ENCODE measurements around the gene BRWD1. TPM values are rescaled to one million over a fixed set of nuclear protein-coding genes. Genes with fewer than 3 reads are reported as not detected.
A peak's percentile ranks its signal among the peaks of the same experiment; 100 is the strongest.

Gene BRWD1
- 38.9 TPM for total RNA-seq
- long read RNA-seq, full-length matches to known transcripts, result 38 of 71 reads
- long read RNA-seq, partial matches to known transcripts, result 20 of 71 reads
- long read RNA-seq, other reads (novel, unspliced or antisense), result 13 of 71 reads

DNA sequence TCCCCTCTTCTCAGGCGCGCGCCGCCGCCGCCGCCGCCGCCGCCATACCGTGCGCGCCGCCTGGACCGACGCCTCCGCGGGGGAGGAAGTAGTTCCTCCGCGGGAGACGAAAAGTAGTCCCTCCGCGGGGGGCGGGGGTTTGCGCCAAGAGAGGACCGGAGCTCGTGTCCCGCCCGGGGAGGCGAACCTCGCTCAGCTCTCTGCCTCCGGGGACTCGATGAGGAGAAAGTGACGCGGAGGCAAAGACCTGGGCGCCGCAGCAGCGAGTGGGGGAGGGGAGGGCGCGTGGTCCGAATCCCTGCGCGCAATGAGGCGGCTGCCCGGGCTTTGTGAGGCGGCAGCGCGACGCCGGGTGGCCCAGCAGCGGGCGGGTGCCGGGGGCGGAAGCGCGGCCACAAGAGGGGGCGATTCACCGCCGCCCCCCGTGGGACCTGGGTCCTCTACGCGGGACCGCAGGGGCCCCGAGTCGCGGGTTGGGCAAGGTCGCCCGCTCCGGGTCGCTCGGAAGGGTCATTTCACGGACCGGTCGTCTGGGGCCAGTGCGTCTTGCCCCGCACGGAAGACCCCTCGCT lies at the start of gene BRWD1:
Gene BRWD1 (minus strand): TSS at position 62 of the 572 bp plus-strand sequence. CDS start 141 bp downstream, outside the sequence.
- intact Hi-C loops (cut with DNase I), result loop anchor here (1.0 to 2.0 kb wide), 4 partner anchors 35 to 131 kb away; partner anchors contain the start of genes HMGN1 and LCA5L
- DNase-seq (ENCODE audit: low spot score), result peak; percentile 89

- intact Hi-C loops (cut with DNase I), result no loop called here
- DNase-seq (ENCODE audit: low spot score), result no peak
These were observed 49.3 kb upstream of the BRWD1 start for GRCh38 chr21:39362733-39363132.

- intact Hi-C loops (cut with DNase I), result no loop called here
- no peak for DNase-seq (ENCODE audit: low spot score)
These were observed 46.0 kb upstream of the BRWD1 start for GRCh38 chr21:39359382-39359781.

DNA sequence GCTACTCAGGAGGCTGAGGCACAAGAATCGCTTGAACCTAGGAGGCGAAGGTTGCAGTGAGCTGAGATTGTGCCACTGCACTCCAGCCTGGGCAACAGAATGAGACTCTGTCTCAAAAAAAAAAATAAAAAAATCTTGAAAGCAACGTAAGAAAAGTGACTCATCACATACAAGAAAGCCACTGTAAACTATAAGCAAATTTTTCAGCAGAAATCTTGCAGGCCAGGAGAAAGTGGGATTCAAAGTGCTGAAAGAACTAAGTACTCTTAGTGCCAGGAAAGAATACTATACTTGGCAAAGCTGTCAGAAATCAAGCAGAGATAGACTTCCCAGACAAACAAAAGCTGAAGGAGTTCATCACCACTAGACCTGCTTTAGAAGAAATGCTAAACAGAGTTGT lies 39.9 kb upstream of the BRWD1 start:
- no peak for DNase-seq (ENCODE audit: low spot score)
- intact Hi-C loops (cut with DNase I), result no loop called here

DNA sequence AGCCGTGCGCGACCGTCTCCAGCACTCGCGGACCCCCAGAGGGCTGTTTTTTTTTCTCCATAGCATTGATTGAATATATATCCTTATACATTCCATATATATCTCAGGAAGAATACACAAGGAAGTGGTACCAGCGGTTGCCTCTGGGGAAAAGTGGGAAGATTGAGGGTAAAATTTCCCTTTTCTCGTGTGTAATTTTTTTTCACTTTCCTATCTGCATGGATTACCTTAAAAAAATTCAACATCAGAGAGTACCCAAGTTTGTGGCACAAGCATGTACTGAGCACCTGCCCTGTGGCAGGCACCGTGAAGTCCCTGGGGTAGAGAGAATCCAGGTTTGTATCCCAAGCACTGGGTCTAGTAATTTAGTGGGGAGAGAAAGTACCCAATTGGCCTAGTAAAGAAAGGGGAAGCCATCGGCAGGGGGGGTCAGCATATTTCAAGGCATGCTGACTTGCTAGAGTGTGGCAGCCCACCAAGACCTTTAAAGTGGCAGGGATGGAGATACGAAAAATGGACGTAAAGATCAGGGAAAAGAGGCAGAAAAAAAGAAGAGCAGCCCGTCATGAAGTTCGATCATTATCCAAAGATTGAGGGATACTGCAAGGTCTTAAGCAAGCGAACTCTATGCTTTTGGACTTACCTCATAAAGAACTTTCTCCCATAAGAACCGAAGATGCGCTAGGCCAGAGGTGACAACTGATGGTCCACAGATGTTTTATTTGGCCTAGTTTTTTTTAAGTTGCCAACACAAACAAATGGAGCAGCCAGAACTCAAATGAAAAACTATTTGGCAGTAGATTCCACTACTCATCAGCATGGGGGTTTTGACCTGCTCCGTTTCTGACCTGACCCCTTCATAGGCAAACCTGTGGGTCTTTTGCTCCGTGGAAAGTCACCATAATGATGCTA lies 36.9 kb upstream of the BRWD1 start:
- intact Hi-C loops (cut with DNase I), result no loop called here

GRCh38 chr21:39349211-39350093 lies 36.0 kb upstream of the BRWD1 start:
- intact Hi-C loops (cut with DNase I), result loop anchor here (1.0 to 2.0 kb wide), 2 partner anchors 31 to 35 kb away; a partner anchor contains a TSS
- DNase-seq (ENCODE audit: low spot score), result peak; percentile 98

More for the DNA sequence above, 36.9 kb upstream of the BRWD1 start:
- DNase-seq (ENCODE audit: low spot score), result no peak

DNA sequence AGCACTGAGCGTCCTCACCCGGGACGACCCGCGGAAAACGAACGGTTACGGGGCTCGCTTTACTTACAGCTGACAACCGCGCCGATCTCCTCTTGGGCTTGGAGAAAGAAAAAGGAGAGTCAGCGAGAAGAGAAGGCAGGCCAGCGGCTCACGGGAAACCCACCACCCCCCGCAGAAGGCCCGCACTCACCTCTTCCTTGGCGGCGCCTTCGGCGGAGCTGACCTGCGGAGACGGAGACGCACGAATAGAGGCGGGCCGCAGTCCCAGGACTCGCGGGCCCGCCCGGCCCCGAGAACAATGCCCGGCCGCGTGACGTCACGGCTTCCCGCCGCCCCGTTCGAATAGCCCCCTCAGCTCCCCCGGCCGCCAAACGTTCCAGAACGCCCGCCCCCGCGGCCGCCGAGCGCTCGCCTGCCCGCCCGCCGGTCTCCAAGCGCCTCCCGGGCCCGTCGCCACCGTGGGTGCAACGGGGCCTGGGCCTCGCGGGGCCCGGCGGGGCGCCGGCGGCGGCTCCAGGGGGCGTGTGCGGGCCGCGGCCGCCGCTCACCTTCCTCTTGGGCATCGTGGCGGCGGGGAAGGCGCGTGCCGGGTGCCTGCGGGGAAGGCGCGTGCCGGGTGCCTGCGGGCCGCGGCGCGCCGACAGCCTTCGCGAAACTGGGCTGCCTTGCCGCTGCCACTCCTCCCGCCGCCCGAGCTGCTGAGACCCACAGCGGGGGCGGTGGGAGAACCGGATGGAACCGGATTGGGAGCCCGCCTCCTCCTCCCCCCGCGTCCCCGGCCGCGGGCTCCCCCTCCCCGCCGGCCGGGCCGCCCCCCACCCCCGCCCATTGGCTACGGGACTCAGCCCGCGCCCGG lies 35.2 kb upstream of the BRWD1 start, which contains the start of gene HMGN1:
Gene HMGN1 (minus strand): TSS at position 734 of the 856 bp plus-strand sequence. CDS start 171 bp downstream, at position 563.
- intact Hi-C loops (cut with DNase I), result loop anchor here (1.0 to 2.0 kb wide), 2 partner anchors 32 to 34 kb away; a partner anchor contains a TSS
- peak; percentile 92 for DNase-seq (ENCODE audit: low spot score)

DNA sequence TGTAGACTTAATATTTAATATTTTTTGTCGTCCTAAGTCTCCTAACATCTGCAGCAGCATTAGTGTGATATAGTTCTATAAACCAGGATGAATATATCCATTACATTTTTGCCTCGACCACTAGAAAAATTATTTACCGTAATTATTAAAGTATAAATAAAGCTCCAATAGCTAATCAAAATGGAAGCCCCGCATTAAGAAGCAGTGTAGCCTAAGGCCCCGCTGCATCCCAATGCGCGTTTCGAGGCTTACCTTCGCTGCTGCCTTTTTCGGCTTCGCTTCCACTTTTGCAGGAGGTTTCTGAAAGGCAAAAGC lies 34.6 kb upstream of the BRWD1 start:
- intact Hi-C loops (cut with DNase I), result loop anchor here (2.0 kb wide), 1 partner anchor 33 kb away; no protein-coding TSS in a partner anchor
- no peak for DNase-seq (ENCODE audit: low spot score)

DNA sequence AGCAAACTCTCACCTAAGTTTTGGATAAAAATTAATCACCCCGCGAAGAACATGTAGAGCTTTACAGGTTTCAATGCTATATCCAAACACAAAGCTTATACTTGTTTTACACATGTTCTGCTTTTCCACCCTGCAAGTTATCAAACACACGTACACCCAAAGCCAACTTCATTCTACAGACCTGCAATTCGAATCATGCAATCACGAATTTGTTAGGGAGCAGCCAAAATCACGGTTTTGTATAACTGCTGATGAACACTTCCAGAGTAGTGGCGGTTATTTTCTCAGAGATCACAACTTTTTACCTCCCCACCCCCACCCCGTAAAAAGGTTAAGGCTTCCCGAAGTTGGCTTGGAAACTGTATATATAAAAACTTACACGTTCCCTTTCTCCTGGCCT lies 34.1 kb upstream of the BRWD1 start:
- no peak for DNase-seq (ENCODE audit: low spot score)
- intact Hi-C loops (cut with DNase I), result no loop called here

DNA sequence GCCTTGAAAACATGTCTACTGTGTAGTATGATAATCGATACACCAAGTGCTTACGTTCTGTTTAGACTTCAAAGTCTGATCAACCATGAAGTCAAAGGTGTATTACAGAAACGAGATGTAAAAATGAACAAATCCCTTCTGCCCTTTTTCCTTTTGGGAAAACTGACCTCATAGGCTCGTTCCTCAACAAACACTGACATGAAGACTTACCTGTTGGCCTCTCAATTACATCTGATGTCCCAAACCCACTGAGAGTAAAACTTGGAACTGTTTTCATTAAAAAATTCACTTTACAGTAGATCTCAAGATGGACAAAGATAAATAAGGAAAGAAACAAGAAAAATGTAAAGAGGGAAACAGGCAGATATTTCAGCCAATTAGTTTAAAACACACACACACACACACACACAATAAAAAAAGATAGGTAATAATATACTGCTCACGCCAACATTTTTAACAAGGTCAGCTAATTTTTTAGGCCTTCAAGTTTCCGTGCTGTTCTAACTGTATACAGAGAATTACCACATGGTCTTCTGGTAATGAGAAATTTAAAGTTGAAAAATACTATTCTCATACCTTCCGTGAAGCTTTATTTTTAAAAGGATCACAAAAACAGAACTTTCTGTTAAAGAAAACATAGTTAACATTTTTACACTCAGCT lies 33.4 kb upstream of the BRWD1 start:
- DNase-seq (ENCODE audit: low spot score), result no peak
- intact Hi-C loops (cut with DNase I), result no loop called here

GRCh38 chr21:39346206-39346605 lies 32.8 kb upstream of the BRWD1 start:
- intact Hi-C loops (cut with DNase I), result no loop called here
- no peak for DNase-seq (ENCODE audit: low spot score)

DNA sequence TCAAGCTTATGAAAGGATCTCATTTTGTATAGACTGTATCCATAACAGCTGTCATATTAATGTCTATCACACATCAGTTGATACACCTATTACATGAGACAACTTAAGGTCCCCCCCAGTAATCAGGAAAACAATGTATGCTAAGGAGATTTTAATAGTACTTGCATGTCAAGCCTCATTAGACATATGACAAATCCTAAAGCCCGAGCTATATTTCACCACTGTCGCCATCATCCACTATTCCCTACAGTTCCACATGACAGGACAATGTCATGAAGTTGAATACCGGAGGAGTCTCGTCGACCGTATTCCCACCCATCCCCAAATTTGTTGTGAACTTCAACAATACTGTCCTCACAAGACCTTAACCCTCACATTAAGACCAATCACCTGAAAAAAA lies 32.0 kb upstream of the BRWD1 start:
- intact Hi-C loops (cut with DNase I), result no loop called here
- no peak for DNase-seq (ENCODE audit: low spot score)

DNA sequence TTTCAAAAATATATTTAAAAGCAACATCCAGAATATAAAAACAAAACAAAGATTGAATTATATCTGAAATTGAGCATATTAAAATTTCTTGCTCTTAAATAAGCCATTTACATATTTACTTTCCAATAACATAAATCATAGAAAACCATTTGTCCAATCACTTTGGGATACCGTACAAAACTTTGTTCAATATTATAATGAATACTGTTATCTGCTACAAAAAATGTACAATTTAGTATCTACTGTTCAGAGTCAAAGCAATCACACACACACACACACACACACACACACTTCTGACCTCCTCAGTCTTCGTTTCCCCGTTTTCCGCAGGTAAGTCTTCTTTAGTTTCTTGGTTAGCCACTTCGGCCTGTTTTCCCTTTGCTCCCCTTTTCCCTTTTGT lies 31.4 kb upstream of the BRWD1 start:
- no peak for DNase-seq (ENCODE audit: low spot score)
- intact Hi-C loops (cut with DNase I), result no loop called here

DNA sequence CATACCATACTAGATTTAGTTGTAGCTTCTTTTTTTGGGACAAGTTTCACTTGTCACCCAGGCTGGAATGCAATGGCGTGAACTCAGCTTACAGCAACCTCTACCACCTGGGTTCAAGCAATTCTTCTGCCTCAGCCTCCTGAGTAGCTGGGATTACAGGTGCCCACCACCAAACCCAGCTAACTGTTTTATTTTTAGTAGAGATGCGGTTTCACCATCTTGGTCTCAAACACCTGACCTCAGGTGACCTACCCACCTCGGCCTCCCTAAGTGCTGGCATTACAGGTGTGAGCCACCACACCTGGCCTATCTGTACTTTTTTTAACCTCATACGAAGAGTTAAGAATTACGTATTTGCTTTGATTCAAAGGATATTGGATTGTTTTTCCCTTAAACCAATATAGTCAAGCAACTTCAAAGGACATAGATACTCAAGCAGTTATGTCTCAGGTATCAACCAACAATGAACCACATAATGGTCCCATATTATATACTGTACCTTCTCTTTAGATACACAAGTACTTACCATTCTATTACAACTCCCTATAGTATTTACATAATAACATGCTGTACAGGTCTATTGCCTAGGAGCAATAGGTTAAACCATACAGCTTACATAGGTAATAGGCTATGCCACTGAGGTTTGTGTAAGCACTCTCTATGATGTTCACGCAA lies 28.0 kb upstream of the BRWD1 start:
- no peak for DNase-seq (ENCODE audit: low spot score)
- intact Hi-C loops (cut with DNase I), result no loop called here

GRCh38 chr21:39340687-39341086 lies 27.3 kb upstream of the BRWD1 start:
- intact Hi-C loops (cut with DNase I), result no loop called here
- DNase-seq (ENCODE audit: low spot score), result no peak

DNA sequence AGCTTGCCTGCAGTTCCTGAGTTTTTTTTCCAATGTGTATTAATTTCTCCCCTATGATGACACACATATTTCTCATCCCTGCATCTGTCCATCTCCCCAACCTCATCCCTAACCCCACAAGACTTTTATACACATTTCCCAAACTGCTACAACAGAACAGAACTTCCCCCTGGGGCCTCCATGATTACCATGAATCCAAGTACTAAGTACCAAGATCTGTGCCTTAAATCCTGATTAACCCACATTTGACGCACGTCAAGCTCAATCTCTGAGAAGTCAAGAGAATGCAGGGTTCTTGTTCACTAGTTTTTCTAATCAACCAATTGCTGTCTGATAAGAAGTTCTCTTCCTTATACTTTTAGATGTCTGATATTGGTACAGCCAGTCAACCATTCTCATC lies 25.8 kb upstream of the BRWD1 start:
- no peak for DNase-seq (ENCODE audit: low spot score)
- intact Hi-C loops (cut with DNase I), result no loop called here

DNA sequence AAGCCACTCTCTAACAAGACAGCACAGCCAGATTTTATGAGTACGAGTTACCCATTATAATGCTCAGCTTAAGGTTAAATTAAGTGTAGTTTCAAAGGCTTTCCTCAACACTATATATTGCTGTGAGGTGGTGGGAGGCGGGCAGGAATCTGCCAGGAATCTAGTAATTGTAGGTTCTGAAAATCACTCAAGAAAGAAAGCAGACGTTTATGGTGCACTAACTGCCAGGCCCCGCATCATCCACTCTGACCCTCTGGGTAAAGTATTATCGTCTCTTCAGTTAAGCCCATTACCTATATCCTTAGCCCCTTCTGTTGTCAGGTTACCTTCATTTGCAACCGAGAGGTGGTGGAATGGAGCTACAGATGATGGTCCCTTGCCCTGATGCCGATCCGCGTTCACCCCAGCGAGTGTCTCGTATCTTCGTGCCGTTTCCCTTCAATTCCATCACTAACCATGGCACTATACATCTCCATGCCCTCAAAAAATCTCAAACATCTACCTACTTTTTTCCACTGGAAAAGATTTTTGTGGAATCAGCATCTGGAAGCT lies 23.1 kb upstream of the BRWD1 start:
- intact Hi-C loops (cut with DNase I), result no loop called here
- DNase-seq (ENCODE audit: low spot score), result no peak

Data from cardiac septum (tissue), 1 donor.